Peyer's patch (tissue), 4 donors: Measurements from ENCODE around the gene KRAS.

Source experiments
- CTCF ChIP-seq, 6 experiments: fragments of 450-650 bp in 4 of 6; fragments of 200-600 bp in 2 of 6; sonication (generic) in 1 of 6; IDR thresholded peaks; one replicate each; pipeline ENCODE4 v1.5.1; 2017 to 2019; ENCODE audit warnings: antibody characterized with exemption in 6 of 6, mild to moderate bottlenecking in 3 of 6, moderate library complexity in 1 of 6
- POLR2A ChIP-seq, 2 donors: fragments of 450-650 bp; IDR thresholded peaks; one replicate each; pipeline ENCODE4 v1.5.1; 2017; ENCODE audit warnings: antibody characterized with exemption in 2 of 2, mild to moderate bottlenecking in 2 of 2, moderate library complexity in 2 of 2

GRCh38 chr12:25263594-25263993 lies 12.9 kb upstream of the KRAS start:
- TF ChIP-seq CTCF (IDR thresholded peaks at IDR 0.05): no peak
- TF ChIP-seq POLR2A (IDR thresholded peaks at IDR 0.05): no peak
